NCI-H1436 treated with DMSO at 0.1 percent for 48 hours (cell line): Measurements from ENCODE around the gene GEN1.

Experiments used
- DNase-seq: peaks from one replicate; lab custom pipeline; 2025; lab: John Stamatoyannopoulos, UW

GEN1 gene

GRCh38 chr2:17795309-17795708, 41.4 kb downstream of the GEN1 start:
- no peak for DNase-seq

- DNase-seq = no peak
Observed at GRCh38 chr2:17798338-17798737, 44.4 kb downstream of the GEN1 start.

GRCh38 chr2:17799301-17800120, 45.6 kb downstream of the GEN1 start:
- DNase-seq = no peak

GRCh38 chr2:17800219-17800618, 46.3 kb downstream of the GEN1 start:
- no peak for DNase-seq

- no peak for DNase-seq
Observed at GRCh38 chr2:17800693-17801458, 46.9 kb downstream of the GEN1 start.

GRCh38 chr2:17803497-17803896, 49.6 kb downstream of the GEN1 start:
- DNase-seq = no peak

GRCh38 chr2:17804358-17804757, 50.4 kb downstream of the GEN1 start:
- no peak for DNase-seq

- no peak for DNase-seq
Observed at GRCh38 chr2:17805166-17805565, 51.2 kb downstream of the GEN1 start.

GRCh38 chr2:17805717-17806363, 51.9 kb downstream of the GEN1 start:
- DNase-seq = no peak

GRCh38 chr2:17813010-17813741, 59.2 kb downstream of the GEN1 start:
- DNase-seq = no peak

GRCh38 chr2:17813742-17814473, 60.0 kb downstream of the GEN1 start:
- DNase-seq = no peak

- DNase-seq = no peak
Observed at GRCh38 chr2:17814601-17815000, 60.7 kb downstream of the GEN1 start.

GRCh38 chr2:17815468-17816184, 61.7 kb downstream of the GEN1 start:
- no peak for DNase-seq

GRCh38 chr2:17816396-17817245, 62.7 kb downstream of the GEN1 start, which contains the start of gene MSGN1:
TSS of gene MSGN1 (plus strand) at chr2:17816460. CDS start at chr2:17816519, 59 bp downstream.
- DNase-seq = no peak

GRCh38 chr2:17818235-17818815, 64.4 kb downstream of the GEN1 start:
- DNase-seq = no peak

- no peak for DNase-seq
Observed at GRCh38 chr2:17821080-17821479, 67.1 kb downstream of the GEN1 start.

- DNase-seq = no peak
Observed at GRCh38 chr2:17821535-17822444, 67.9 kb downstream of the GEN1 start.

- no peak for DNase-seq
Observed at GRCh38 chr2:17822445-17823117, 68.6 kb downstream of the GEN1 start.
